ENCODE data around the gene LAMA3.
A peak's percentile ranks its signal among the peaks of the same experiment; 100 is the strongest.

LAMA3 gene

DNA sequence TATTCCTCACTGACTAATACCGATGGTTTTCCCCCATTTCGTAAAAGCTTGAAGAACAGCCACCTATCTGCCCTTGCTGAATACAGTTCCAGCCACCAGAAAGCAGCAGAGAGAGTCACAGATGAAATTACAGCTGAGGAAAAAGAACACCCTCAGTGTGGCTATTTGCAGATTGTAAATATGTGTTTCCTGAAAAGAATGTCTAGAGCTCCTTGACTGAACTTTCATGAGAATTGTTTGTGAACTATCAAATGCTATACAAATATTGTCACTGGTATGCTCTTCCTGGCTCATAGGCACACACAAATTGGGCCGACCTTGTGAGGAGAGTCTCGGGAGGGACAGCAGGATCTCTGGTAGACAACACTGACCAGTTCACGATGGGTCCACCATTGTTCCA, 267.2 kb downstream of the LAMA3 start:
- DNase-seq (ENCODE audit: low read depth), result peak; percentile 46
- TF ChIP-seq, protein P1, sequence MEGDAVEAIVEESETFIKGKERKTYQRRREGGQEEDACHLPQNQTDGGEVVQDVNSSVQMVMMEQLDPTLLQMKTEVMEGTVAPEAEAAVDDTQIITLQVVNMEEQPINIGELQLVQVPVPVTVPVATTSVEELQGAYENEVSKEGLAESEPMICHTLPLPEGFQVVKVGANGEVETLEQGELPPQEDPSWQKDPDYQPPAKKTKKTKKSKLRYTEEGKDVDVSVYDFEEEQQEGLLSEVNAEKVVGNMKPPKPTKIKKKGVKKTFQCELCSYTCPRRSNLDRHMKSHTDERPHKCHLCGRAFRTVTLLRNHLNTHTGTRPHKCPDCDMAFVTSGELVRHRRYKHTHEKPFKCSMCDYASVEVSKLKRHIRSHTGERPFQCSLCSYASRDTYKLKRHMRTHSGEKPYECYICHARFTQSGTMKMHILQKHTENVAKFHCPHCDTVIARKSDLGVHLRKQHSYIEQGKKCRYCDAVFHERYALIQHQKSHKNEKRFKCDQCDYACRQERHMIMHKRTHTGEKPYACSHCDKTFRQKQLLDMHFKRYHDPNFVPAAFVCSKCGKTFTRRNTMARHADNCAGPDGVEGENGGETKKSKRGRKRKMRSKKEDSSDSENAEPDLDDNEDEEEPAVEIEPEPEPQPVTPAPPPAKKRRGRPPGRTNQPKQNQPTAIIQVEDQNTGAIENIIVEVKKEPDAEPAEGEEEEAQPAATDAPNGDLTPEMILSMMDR (IDR thresholded peaks at IDR 0.05; ENCODE audit: control insufficient read depth, extremely low read depth, insufficient read depth), result 0 out of 2 replicates have a peak, but pooled peaks have one; percentile 21
- no peak overlapping the region for H3K4me3 ChIP-seq (ENCODE audit: low read depth, low read length)

DNA sequence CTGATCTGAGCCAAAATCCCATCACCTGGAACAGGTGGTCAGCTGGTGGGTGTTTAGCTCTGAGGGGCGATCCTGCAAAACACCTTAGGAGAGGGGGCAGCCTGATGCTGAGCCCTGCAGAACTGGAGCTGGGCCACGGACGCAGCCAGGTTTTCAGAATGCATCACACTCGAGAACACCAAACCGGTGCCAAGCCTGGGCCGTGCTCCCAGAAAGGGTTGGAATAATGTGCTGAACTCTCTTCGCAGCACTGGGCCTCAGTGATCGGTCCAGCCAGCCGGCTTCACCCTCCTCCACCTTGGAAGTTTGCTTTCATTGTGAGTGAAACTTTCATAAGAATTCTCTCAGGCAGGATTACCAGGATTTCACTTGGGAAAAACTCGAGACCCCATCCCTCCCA, 268.8 kb downstream of the LAMA3 start:
- TF ChIP-seq, protein P1 (IDR thresholded peaks at IDR 0.05; ENCODE audit: control insufficient read depth, extremely low read depth, insufficient read depth), result no peak
- H3K4me3 ChIP-seq (ENCODE audit: low read depth, low read length), result no peak overlapping the region

DNA sequence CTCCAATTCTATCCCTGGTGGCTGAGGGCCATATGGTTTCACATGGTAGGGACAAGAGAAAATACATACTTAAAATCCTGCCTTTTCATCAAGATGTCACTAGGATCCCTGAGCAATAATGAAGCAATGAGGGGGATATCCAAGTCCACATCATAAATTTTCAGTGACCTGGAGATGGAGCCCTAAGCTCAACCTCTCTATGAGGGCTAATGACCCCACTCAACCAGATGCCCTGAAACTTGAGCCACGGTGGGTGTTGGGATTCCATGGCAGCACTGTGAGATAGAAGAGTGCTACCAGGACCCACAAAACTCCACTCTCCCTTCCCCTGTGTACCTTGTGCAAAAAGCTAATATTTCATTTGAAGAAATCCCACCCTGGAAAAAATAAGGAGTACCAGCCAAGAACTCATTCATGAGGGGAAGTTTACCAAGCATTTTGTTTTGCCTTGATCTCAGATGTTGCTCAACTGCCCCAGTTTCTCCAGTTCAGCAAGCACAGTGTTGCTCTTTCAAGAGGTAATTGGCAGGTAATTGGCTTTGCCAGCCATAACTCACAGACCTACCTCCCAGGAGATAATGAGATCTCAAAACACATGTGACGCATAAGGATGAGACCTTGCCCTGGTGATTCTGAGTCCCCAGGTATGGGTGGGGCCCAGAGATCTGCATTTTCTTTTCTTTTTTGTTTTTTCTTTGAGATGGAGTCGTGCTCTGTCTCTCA, 274.4 kb downstream of the LAMA3 start:
- H3K4me3 ChIP-seq (ENCODE audit: low read depth, low read length), result no peak overlapping the region
- TF ChIP-seq, protein P1 (IDR thresholded peaks at IDR 0.05; ENCODE audit: control insufficient read depth, extremely low read depth, insufficient read depth), result no peak
- no peak for DNase-seq (ENCODE audit: low read depth)

More for the DNA sequence above, 268.8 kb downstream of the LAMA3 start:
- DNase-seq (ENCODE audit: low read depth), result peak; percentile 42

DNA sequence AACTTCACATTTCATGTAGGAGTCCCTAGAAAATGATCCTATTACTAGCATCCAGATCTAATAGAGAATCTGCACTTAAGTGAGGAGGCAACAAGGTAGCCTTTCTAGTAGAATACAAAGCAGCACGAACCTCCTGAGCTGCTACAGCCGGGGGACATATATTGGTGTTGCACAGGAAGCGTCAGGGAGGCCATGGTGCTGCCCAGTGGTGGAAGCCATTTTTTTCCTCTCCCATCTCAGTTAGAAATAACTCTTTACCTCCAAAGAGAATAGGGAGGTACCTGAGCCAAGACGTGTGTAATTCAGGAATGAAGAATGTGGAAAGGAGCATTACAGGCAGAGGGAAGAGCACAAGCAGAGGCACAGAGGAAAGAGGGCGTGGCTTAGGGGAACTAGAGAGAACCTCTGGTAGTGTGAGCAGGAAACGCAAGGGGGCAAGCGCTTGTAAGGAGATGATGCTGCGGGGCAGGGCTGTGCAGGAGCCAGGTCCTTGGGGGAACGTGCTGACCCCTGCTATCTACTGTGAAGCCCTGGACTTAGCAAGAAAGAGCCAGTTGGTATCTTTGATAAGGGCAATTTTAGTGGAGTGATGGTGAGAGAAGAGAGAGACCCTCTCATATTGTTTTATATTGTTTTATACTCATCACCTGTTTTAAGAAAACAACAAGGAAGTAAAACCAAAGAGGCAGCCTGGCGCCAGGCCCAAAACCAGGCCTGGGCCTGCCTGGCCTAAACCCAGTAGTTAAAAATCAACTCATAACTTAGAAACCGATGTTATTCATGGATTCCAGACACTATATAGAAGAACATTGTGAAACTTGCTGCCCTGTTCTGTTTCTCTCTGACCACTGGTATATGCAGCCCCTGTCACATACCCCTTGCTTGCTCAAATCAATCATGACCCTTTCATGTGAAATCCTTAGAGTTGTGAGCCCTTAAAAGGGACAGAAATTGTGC, 275.3 kb downstream of the LAMA3 start:
- DNase-seq (ENCODE audit: low read depth), result no peak
- no peak overlapping the region for H3K4me3 ChIP-seq (ENCODE audit: low read depth, low read length)
- TF ChIP-seq, protein P1 (IDR thresholded peaks at IDR 0.05; ENCODE audit: control insufficient read depth, extremely low read depth, insufficient read depth), result no peak

DNA sequence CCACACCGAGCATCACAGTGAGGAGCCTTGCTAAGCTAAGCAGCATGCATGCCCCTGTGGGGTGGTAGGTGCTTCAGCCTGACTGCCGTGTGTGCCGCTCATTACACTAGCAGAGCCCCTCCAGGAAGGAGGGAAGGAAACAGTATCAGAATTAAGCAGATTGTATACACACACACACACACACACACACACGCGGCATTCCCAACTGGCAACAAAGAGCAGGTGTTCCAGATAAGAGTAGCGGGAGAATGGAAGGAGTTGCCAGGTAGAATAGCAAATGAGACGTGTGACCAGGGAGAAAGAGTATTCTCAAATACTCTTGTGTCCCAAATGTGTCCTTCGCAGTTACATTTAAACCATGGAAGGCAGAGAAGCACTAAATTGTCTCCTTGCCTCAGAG, 277.7 kb downstream of the LAMA3 start:
- no peak overlapping the region for H3K4me3 ChIP-seq (ENCODE audit: low read depth, low read length)
- no peak for DNase-seq (ENCODE audit: low read depth)
- TF ChIP-seq, protein P1 (IDR thresholded peaks at IDR 0.05; ENCODE audit: control insufficient read depth, extremely low read depth, insufficient read depth), result no peak

DNA sequence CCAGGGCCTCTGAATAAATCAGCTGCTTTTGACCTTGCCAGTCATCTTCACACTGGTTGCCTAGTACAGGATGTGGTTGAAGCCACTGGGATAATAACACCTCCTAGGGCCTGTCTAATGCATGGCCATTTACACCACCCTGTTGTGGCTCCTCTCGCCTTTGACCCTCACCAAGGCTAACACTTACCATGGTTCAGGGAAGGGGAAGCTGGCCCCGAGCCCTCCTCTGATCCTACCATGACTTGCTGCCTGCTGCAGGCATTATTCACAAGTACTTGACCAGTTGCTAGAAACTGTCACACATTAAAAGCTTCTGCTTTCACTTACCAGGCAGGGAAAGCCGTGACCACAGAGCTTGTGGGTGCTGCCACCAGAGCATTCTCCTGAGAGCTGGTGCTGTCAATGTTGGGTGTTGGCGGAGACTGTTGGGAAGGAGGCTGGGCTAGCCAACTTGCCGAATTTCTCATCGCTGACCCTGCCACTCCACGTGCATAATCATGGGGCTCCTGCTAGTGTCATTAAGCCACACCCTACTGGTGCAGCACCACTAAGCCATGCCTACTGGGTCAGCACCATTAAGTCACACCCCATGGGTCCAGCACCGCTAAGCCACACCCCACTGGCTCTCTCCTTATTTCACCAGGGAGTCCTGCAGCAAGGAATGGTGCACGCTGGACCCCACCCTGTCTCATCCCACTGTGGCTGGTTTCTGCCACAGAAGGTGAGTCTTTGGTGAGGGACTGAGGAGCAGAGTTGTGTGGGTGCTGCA, 278.3 kb downstream of the LAMA3 start:
- no peak for DNase-seq (ENCODE audit: low read depth)

More for the DNA sequence above, 278.3 kb downstream of the LAMA3 start:
- H3K4me3 ChIP-seq (ENCODE audit: low read depth, low read length), result no peak overlapping the region
- TF ChIP-seq, protein P1 (IDR thresholded peaks at IDR 0.05; ENCODE audit: control insufficient read depth, extremely low read depth, insufficient read depth), result no peak
